Small intestine (tissue), 7 donors: ENCODE measurements around the gene SYT12. TPM values are rescaled to one million over a fixed set of nuclear protein-coding genes. Genes with fewer than 3 reads are reported as not detected.

Source experiments
- DNase-seq, 2 donors: peaks; one replicate each; pipeline versions ENCODE4 v3.0.0 to v3.0.0-alpha.2; 2013
- FAIRE-seq: peaks from 2 replicates; lab custom pipeline; 2012; peaks lifted over from hg19 to GRCh38; lab: Jason Lieb, UNC
- H3K27ac ChIP-seq, 3 donors: one replicate each; pipeline ENCODE4 v1.5.1; 2013; ENCODE audit warnings: low read length in 2 of 3, mild to moderate bottlenecking in 2 of 3, control low read depth in 1 of 3, inconsistent platforms in 1 of 3, low read depth in 1 of 3, moderate library complexity in 1 of 3
- H3K27me3 ChIP-seq, 3 donors: one replicate each; pipeline ENCODE4 v1.6.1; 2013; ENCODE audit warnings: low read length in 3 of 3, inconsistent platforms in 1 of 3; ENCODE audit not compliant: control insufficient read depth in 3 of 3, insufficient read depth in 3 of 3
- H3K36me3 ChIP-seq, 3 donors: one replicate each; pipeline ENCODE4 v1.6.1; 2013; ENCODE audit warnings: low read length in 3 of 3, inconsistent platforms in 1 of 3, low read depth in 1 of 3, mild to moderate bottlenecking in 1 of 3, moderate library complexity in 1 of 3; ENCODE audit not compliant: control insufficient read depth in 3 of 3, insufficient read depth in 2 of 3
- H3K4me1 ChIP-seq, 3 donors: one replicate each; pipeline ENCODE4 v1.6.1; 2013; ENCODE audit warnings: low read length in 2 of 3, inconsistent platforms in 1 of 3, low read depth in 1 of 3, mild to moderate bottlenecking in 1 of 3, moderate library complexity in 1 of 3; ENCODE audit not compliant: control insufficient read depth in 3 of 3, insufficient read depth in 2 of 3
- H3K4me3 ChIP-seq, 3 donors: one replicate each; pipeline ENCODE4 v1.5.1; 2013; ENCODE audit warnings: low read length in 3 of 3, control low read depth in 1 of 3, inconsistent platforms in 1 of 3, low read depth in 1 of 3, mild to moderate bottlenecking in 1 of 3, moderate library complexity in 1 of 3
- H3K9me3 ChIP-seq, 2 donors: one replicate each; pipeline ENCODE4 v1.6.1; 2013; ENCODE audit warnings: low read depth in 1 of 2, low read length in 1 of 2; ENCODE audit not compliant: control insufficient read depth in 2 of 2, insufficient read depth in 1 of 2
- whole genome bisulfite sequencing, 3 donors: extraction: QIAGEN DNeasy Blood & Tissue Kit; methylation state at CpG; one replicate each; pipeline ENCODE4 v1.1.7; 2013; 5-methylcytosine and 5-hydroxymethylcytosine counted together
- polyA plus RNA-seq, 4 donors: library from polyadenylated mRNA; stranded (reverse) in 3 of 4; unstranded in 1 of 4; fragments of 200-250 nt in 3 of 4; fragments of 120-200 nt in 1 of 4; gene quantifications; one replicate each; pipeline versions ENCODE4 v1.2.1 to v1.2.3, GENCODE V29; 2013
- donor health status: healthy with polysubstance abuse.
- donor health status: control.
- donor health status: control.
- donor health status: Bipolar disorder and iron deficiency.
- donor health status: healthy.

Gene SYT12
- polyA plus RNA-seq, 4 donors, result 0.01 to 3.1 (median 0.25) TPM

GRCh38 chr11:67016550-67016949, 6.4 kb upstream of the SYT12 start:
- H3K36me3 ChIP-seq, result no peaks in the 10 kb centered on the region
- H3K4me1 ChIP-seq, result no peaks in the 10 kb centered on the region
- no peak for DNase-seq
- FAIRE-seq, result no peak
- no peak overlapping the region for H3K4me3 ChIP-seq
- H3K9me3 ChIP-seq, result no peaks in the 10 kb centered on the region
- no peak overlapping the region for H3K27ac ChIP-seq
- WGBS, 3 donors, result 81 to 89% (median 82%) methylated on average over 5 of the region's 5 CpGs
- H3K27me3 ChIP-seq, result peaks cover 0 to 4% (median 0%) of the 10 kb centered on the region in 3 donors

GRCh38 chr11:67020949-67021348, 2.0 kb upstream of the SYT12 start:
- Histone ChIP-seq H3K4me1 (peaks cover 0 to 8% (median 6%) of the 10 kb centered on the region in 3 donors), H3K4me3 (no peak overlapping the region), H3K27me3 (peaks cover 0 to 36% (median 12%) of the 10 kb centered on the region in 3 donors), H3K27ac (no peak overlapping the region), H3K9me3 (no peaks in the 10 kb centered on the region), H3K36me3 (no peaks in the 10 kb centered on the region)
- DNase-seq (no peak), FAIRE-seq (no peak)
- WGBS, 3 donors, result 66 to 83% (median 78%) methylated on average over 6 of the region's 6 CpGs

GRCh38 chr11:67022341-67022933, 497 bp upstream of the SYT12 start:
- peak overlapping the region in 1 of 3 donors; percentile 18 for H3K27ac ChIP-seq
- H3K36me3 ChIP-seq, result no peaks in the 10 kb centered on the region
- H3K9me3 ChIP-seq, result no peaks in the 10 kb centered on the region
- WGBS, 3 donors, result 8 to 21% (median 20%) methylated on average over 19 to 20 of the region's 20 CpGs
- peaks cover under 1 to 8% (median 6%) of the 10 kb centered on the region in 3 donors for H3K4me1 ChIP-seq
- peak; percentile 49 to 62 for DNase-seq
- H3K4me3 ChIP-seq, result peak overlapping the region in 1 of 3 donors; percentile 50
- no peak for FAIRE-seq
- peaks cover 0 to 44% (median 12%) of the 10 kb centered on the region in 3 donors for H3K27me3 ChIP-seq

- FAIRE-seq, result no peak
- peak overlapping the region in 1 of 3 donors; percentile 50 for H3K4me3 ChIP-seq
These were observed 1.0 kb downstream of the SYT12 start for GRCh38 chr11:67023957-67024353.

GRCh38 chr11:67024410-67024809, 1.5 kb downstream of the SYT12 start:
- DNase-seq, result no peak
- H3K9me3 ChIP-seq, result no peaks in the 10 kb centered on the region
- no peak for FAIRE-seq
- no peaks in the 10 kb centered on the region for H3K36me3 ChIP-seq
- peaks cover 0 to 49% (median 12%) of the 10 kb centered on the region in 3 donors for H3K27me3 ChIP-seq
- no peak overlapping the region for H3K27ac ChIP-seq
- H3K4me1 ChIP-seq, result peaks cover 2 to 8% (median 6%) of the 10 kb centered on the region in 3 donors
- no peak overlapping the region for H3K4me3 ChIP-seq
- 53 to 61% (median 58%) methylated on average over 5 of the region's 5 CpGs for WGBS, 3 donors

More at GRCh38 chr11:67023957-67024353, 1.0 kb downstream of the SYT12 start:
- Histone ChIP-seq H3K27ac (no peak overlapping the region), H3K36me3 (no peaks in the 10 kb centered on the region), H3K4me1 (peaks cover 2 to 8% (median 6%) of the 10 kb centered on the region in 3 donors), H3K9me3 (no peaks in the 10 kb centered on the region), H3K27me3 (peaks cover 0 to 46% (median 12%) of the 10 kb centered on the region in 3 donors)
- WGBS, 3 donors, result 26 to 44% (median 39%) methylated on average over 6 of the region's 6 CpGs
- no peak for DNase-seq

GRCh38 chr11:67024966-67025365, 2.0 kb downstream of the SYT12 start:
- H3K9me3 ChIP-seq, result no peaks in the 10 kb centered on the region
- H3K36me3 ChIP-seq, result no peaks in the 10 kb centered on the region
- DNase-seq (peak in 1 of 2 donors; percentile 19), FAIRE-seq (no peak)
- WGBS, 3 donors, result 30 to 61% (median 35%) methylated on average over 1 of the region's 1 CpG
- no peak overlapping the region for H3K27ac ChIP-seq
- peaks cover 0 to 49% (median 12%) of the 10 kb centered on the region in 3 donors for H3K27me3 ChIP-seq
- no peak overlapping the region for H3K4me3 ChIP-seq
- peaks cover 2 to 8% (median 6%) of the 10 kb centered on the region in 3 donors for H3K4me1 ChIP-seq

- WGBS, 3 donors, result 82 to 89% (median 84%) methylated on average over 7 to 8 of the region's 8 CpGs
- no peak for FAIRE-seq
- no peak overlapping the region for H3K27ac ChIP-seq
- DNase-seq, result no peak
- peaks cover 0 to 49% (median 12%) of the 10 kb centered on the region in 3 donors for H3K27me3 ChIP-seq
- no peaks in the 10 kb centered on the region for H3K9me3 ChIP-seq
- no peaks in the 10 kb centered on the region for H3K36me3 ChIP-seq
- peaks cover 2 to 8% (median 6%) of the 10 kb centered on the region in 3 donors for H3K4me1 ChIP-seq
- H3K4me3 ChIP-seq, result no peak overlapping the region
These were observed 2.8 kb downstream of the SYT12 start for GRCh38 chr11:67025750-67026149.

- FAIRE-seq (no peak), DNase-seq (no peak)
- H3K27me3 ChIP-seq, result peaks cover 0 to 54% (median 12%) of the 10 kb centered on the region in 3 donors
- H3K4me3 ChIP-seq, result no peak overlapping the region
- H3K27ac ChIP-seq, result no peak overlapping the region
- WGBS, 3 donors, result 79 to 82% (median 82%) methylated on average over 5 of the region's 5 CpGs
- no peaks in the 10 kb centered on the region for H3K9me3 ChIP-seq
- peaks cover 2 to 8% (median 6%) of the 10 kb centered on the region in 3 donors for H3K4me1 ChIP-seq
- no peaks in the 10 kb centered on the region for H3K36me3 ChIP-seq
These were observed 4.0 kb downstream of the SYT12 start for GRCh38 chr11:67026941-67027340.
